NK-92 treated with Interleukin-12 subunit alpha and Interleukin-12 subunit beta, amount 100 ng/mL, for 24 hours (cell line): ENCODE results near the gene SELENOP.
"Not testable (repeated sequence)": the region's sequence is repeated elsewhere in the genome, so short reads cannot be mapped to it uniquely, and the experiment has no call there.

Experiments used
- DNase-seq: peaks from one replicate; lab custom pipeline; 2025; lab: John Stamatoyannopoulos, UW

SELENOP gene

GRCh38 chr5:42811591-42812446, at the start of gene SELENOP:
Gene SELENOP, minus strand, starts transcription at chr5:42811892. Its CDS starts 3,539 bp downstream, at chr5:42808353.
- DNase-seq, result no peak

GRCh38 chr5:42858687-42859086, 47.0 kb upstream of the SELENOP start:
- no peak for DNase-seq

- DNase-seq, result no peak
Measured at GRCh38 chr5:42858031-42858643, 46.4 kb upstream of the SELENOP start.

- no peak for DNase-seq
Measured at GRCh38 chr5:42855811-42856210, 44.1 kb upstream of the SELENOP start.

GRCh38 chr5:42855386-42855785, 43.7 kb upstream of the SELENOP start:
- DNase-seq, result no peak

DNA sequence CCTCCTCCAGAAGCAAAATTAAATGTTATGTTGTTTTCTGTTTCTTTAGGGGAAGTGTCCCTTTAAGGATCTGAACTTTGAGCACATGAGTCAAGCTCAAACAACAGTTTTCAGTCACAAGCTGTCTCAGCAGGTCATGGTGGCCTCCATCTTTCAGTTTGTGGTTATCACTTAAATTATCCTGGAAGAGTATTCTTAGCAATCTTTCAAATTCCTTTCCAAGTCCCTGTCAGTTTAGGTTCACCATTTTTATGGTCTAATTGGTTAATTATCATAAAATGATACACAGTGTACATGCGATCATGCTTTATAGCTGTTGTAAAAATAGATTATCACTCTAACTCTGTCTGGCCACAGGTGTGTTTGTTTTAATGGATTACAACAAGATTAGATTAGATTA, 43.1 kb upstream of the SELENOP start:
- DNase-seq, result no peak

DNA sequence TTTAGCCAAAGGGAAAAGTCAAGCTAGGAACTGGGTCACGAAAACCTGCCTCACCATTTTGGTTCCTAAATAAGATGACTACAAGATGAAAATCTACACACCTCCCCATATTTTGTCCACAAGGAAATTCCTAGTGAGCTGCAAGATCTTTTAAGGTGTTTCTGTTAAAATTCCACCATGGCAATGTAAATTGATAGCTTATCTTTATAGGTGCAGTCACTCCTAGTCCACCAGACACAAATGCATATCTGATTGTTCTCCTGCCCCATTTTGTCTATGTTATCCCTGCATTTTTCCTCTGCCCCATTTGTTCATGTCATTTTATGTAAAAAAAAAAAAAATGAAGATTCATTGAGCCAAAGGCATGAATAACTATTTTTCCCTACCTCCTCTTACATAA, 41.1 kb upstream of the SELENOP start:
- no peak for DNase-seq

- no peak for DNase-seq
Measured at GRCh38 chr5:42851481-42851880, 39.8 kb upstream of the SELENOP start.

- no peak for DNase-seq
Measured at GRCh38 chr5:42848545-42848944, 36.9 kb upstream of the SELENOP start.

- not testable (repeated sequence) for DNase-seq
Measured at GRCh38 chr5:42844408-42844807, 32.7 kb upstream of the SELENOP start.

DNA sequence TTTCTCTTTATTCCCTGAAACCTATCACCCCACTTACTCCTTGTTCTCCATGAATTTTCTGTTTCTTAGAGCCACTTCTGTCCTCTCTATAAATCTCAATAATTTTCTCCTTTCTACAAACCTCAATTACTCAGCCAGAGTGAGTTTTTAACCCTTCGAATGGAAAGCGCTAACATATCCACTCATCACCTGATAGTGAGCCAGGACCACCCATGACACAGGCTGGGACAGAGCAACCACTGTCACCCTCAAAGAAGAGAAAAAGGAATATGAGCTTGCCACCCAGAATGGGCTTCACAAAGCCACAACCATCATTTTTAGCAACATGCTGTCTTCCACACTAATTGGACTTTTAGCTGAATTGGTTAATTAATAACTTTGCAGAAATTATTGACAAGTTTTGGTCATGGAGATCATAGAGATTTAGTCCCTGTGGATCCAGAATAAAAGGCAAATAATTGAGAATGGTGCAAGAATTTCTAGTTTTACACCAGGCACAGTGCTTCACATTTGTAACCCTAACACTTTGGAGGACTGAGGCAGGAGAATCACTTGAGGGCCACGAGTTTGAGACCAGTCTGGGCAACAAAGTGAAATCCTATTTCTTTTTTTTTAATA, 32.1 kb upstream of the SELENOP start:
- DNase-seq, result no peak

DNA sequence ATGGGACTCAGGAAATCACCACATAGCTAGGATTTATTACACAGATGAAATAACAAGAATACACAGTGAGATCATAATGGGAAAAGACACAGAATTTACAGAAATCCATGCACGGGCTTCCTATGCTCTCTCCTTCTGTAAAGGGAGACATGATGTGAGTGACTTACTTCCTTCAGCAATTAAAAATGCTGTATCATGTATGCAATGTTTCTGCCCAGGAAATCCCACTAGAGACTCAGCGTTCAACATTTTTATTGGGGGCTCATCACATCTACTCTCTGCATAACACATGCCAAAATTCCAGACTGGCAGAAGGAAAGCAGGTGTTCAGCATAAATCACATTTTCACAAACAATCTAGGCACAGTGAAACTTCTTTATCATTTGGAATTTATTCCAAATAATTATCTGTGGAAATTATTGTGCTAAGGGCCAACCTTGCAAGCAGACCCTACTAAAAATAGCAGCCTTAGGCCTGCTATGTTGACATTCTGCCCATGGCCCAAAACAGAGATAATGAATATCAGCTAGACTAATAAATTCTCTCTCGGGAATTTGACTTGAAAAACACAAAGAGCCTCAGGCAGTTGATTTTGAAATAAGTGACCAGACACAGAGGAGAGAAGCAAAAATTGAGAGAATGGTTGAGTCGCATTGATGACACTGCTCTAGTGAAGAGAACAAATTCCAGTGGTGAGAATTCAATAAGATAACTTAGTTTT, 31.4 kb upstream of the SELENOP start:
- no peak for DNase-seq

DNA sequence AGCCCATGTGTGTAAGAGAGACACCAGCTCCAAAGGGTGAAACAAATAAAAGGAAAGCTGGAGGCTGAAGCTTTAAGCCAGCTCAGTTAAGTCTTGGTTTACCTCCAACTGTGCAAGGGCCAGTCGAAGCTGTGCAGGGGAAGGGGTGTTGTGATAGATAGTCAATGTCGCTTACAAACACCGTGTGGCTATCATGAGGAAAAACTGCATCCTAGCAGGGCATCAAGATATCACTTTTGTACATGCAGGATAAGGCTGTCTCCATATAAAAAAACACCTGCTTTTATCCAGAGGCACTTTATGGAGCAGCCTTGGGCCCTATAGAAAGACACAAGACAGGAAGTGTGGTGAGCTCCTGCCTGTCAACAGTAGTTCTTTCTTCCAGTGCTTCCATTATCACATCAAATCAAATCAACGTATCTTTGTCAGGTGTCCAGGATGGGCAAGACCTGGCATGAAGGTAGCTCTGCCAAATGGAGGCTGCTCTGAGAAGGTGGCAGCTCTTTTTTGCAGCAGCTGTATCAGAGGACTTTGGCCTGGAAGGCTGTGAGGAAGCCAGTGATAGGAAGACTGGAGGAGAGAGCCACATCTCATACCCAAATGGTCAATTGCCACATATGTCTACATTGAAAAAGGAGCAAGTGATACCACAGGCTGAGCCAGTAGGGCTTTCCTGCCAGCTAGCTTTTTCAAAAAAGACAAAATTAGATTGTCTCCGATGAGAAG, 29.3 kb upstream of the SELENOP start:
- no peak for DNase-seq

DNA sequence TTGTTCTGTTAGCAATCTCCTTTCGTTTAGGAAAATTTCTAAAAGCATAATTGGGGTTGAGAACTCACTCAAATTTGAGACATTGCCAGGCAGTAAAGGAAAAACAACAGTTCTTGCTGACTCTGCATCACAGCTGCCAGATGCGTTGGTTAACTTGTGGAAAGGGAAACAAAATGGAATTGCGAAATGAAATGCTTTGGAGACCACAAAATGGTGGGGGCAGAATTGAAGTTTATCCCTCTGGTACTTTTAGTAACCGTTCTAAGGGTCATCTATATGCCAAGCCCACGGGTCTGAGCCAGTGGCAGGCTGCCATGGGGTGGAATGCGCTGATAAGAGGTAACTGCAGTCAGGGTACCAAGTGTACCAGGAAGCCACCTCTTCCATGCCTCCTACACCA, 28.6 kb upstream of the SELENOP start:
- DNase-seq, result no peak

DNA sequence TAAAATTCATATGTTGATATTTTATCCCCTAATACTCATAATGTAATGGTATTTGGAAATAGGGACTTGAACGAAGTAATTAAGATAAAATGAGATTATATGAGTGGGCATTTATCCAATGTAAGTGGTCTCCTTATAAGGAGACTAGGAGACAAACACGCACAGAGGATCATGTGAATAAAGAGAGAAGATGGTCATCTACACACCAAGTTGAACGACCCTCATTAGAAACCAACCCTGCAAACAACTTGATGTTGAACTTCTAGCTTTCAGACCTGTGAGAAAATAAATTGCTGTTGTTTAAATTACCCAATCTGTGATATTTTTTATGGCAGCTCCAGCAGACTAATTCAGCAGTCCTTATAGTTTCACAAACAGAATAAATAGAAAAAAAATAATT, 27.5 kb upstream of the SELENOP start:
- DNase-seq, result no peak

GRCh38 chr5:42837601-42838000, 25.9 kb upstream of the SELENOP start:
- no peak for DNase-seq

DNA sequence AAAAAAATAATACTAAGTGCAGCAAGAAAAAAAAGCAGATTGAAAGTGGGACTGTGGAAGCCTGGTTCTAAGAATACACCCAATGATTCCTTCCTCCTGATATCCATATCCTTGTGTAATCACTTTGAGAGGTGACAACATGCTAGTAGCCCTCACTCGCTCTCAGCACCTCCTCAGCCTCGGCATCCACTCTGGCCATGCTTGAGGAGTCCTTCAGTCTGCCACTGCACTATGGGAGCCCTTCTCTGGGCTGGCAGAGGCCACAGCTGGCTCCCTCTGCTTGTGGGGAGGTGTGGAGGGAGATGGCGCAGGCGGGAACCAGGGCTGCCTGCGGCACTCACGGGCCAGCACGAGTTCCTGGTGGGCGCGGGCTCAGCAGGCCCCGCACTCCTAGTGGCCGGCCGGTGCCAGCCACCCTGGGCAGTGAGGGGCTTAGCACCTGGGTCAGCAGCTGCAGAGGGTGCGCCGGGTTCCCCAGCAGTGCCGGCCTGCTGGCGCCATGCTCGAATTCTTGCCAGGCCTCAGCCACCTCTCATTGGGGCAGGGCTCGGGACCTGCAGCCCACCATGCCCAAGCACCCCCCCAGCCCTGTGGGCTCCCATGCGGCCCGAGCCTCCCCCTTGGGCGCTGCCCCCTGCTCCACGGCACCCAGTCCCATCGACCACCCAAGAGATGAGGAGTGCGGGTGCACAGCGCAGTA, 24.5 kb upstream of the SELENOP start:
- DNase-seq, result no peak

GRCh38 chr5:42832060-42832459, 20.4 kb upstream of the SELENOP start:
- DNase-seq, result no peak

DNA sequence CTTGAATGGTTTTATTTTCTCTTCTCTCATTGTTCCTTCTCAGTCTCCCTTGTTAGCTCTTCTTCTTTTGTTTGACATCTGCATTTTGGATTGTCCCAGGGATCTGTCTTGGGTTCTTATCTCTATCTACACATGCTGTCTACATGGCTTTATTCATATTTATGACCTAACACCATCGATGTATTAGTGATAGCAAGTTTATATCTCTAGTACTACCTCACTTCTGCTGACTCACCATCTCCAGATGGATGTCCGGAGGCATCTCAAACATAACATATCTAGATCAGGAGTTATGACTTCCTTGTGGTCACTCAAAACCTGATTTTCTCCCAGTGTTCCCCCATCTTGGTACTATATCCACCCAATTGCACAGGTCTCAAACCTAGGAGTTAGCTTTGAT, 19.2 kb upstream of the SELENOP start:
- DNase-seq, result no peak

- no peak for DNase-seq
Measured at GRCh38 chr5:42828671-42829070, 17.0 kb upstream of the SELENOP start.
